Fibroblast of skin of left biceps (primary cell): ENCODE results near the gene AP3S2.
"Not testable (repeated sequence)": the region's sequence is repeated elsewhere in the genome, so short reads cannot be mapped to it uniquely, and the experiment has no call there.

Experiments used
- DNase-seq, 2 experiments: peaks; one replicate each; pipeline ENCODE4 v3.0.0-alpha.2; 2013; ENCODE audit warnings: low read depth in 2 of 2

Gene AP3S2

DNA sequence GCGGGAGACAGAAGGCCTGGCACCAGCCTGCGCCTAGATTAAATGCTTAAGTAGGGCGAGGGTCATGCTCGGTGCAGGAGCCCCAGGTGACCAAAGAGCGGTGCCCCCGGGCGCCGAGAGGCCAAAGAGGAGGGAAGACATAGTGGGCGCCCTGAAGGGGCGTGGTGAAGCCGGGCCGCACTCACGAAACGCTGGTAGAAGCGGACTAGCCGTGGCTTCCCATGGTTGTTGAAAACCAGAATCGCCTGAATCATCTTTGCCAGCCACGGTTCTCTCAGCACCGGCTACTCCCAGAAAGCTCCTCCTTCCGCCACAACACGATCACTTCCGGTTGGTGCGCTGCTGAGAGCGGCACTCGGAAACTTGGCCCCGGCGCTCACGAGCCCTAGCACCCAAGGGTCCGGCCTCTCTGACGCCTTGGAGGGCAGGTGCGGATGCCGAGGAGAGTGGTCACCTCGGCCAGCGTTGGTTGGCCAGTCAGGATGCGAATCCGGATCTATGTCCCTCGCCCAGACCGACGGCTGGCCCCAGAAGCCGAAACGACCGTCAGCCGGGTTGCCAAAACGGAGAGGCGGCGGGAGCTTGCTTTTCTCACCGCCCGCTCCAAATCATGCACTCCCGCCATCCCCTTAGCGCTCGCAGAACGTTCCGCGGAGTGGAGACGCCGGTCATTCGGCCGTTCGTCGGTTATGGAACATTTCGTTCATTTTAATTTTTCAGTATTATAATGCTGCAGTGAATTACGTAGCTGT, at the start of gene AP3S2:
AP3S2 (minus strand) TSS at position 299 of the 752 bp plus-strand sequence; CDS start at position 254, 45 bp downstream.
- DNase-seq = peak; percentile 78 to 80

DNA sequence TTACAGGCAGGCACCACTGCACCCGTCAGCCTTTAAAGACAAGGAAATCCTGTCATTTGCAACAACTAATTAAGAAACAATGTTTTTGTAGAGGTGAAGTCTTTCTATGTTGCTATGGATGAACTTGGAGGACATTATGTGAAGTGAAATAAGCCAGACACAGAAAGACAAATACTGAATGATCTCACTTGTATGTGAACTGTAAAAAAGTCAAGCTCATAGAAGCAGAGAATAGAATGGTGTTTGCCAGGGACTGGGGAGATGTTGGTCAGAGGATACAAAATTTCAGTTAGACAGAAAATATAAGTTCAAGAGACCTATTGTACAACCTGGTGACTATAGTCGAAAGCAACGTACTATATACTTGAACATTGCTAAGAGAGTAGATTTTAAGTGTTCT, 46.1 kb upstream of the AP3S2 start:
- no peak for DNase-seq

DNA sequence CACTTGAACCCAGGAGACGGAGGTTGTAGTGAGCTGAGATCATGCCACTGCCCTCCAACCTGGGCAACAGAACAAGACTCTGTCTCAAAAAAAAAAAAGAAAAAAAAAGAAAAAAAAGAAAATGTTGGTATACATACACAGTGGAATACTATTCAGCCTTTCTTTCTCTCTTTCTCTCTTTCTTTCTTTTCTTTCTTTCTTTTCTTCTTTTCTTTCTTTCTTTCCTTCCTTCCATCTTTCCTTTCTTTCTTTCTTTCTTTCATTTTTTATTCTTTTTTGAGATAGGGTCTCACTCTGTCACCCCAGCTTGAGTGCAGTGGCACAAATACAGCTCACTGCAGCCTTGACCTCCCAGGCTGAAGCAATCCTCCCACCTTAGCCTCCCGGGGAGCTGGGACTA, 45.6 kb upstream of the AP3S2 start:
- not testable (repeated sequence) for DNase-seq

DNA sequence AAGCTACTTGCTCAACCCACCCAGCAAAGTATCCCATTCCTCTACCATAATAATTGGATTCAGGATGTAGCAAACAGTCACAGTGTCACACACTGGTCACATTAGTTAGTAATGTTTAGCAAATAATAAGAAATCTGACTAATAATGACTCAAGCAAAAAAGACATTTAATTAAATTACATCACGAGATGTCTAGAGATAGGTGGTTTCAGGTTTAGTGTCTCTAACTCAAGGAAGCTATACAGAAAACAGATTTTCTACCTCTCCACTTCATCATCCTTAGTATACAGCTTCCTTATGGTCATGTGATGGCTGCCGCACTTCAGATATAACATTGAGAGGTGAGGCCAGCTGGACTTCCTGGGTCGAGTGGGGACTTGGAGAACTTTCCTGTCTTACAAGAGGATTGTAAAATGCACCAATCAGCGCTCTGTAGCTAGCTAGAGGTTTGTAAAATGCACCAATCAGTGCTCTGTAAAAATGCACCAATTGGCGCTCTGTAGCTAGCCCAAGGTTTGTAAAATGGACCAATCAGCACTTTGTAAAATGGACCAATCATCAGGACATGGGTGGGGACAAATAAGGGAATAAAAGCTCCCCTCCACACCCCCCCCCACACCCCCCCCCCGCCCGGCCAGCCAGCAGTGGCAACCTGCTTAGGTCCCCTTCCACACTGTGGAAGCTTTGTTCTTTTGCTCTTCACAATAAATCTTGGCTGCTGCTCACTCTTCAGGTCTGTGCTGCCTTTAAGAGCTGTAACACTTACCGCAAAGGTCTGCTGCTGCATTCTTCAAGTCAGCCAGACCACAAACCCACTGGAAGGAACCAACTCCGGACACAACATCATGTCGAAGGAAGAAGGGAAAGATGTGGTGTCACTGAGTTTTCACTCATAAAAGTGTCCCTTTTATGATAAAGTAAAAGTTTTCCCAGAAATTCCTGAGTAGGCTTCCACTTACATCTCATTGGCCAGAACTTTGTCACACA, 43.9 kb upstream of the AP3S2 start:
- DNase-seq = no peak

DNA sequence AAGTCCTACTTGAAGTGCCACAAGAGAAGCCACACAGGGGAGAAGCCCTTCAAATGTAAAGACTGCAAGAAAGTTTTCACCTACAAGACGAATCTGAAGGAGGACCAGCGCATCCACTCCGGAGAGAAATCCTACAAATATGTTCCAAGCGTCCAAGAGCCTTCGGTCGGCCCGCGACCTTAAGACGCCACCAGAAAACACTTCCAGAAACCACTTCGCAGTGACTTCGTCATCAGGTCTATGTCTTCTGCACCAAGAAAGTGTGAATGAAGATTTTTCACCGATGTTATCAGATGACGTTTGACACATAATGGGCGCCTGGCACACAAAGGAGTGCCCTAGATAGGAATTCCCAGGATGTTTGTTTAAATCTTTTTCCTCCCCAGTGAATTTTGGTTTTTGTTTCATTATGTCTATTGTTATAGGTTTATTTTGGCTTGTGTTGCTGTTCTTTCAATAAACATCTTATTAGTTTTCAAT, 43.0 kb upstream of the AP3S2 start:
- no peak for DNase-seq

DNA sequence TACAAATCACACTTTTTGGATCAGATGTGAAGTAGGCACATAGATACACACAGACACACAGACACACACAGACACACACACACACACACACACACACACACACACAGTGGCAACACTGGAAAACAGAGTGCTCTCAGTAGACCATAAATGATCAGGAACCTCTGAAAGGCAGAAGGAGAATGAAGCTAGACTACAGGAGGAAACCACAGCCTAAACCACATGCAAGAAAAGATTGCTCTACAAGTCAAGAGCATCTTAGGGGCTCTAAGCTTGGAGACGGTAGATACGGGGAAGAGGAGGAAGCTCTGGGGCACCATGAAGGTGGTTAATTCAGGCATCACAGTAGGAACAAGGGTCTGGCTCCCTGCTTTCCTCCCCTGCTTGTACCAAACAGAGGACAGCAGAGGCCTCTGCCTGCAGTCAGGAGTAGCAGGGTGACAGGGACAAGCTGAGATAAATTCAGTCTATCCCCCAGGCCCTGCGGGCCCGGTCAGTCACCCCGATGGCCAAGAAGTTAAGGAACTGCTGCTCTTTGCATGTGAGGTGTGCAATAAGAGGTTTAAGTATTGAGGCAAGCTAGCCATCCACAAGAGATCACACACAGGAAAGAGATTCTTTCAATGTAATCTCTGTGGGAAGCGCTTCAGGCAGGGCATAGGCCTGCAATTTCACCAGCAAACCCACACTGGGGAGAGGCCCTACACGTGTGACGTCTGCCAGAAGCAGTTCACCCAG, 42.4 kb upstream of the AP3S2 start:
- no peak for DNase-seq

DNA sequence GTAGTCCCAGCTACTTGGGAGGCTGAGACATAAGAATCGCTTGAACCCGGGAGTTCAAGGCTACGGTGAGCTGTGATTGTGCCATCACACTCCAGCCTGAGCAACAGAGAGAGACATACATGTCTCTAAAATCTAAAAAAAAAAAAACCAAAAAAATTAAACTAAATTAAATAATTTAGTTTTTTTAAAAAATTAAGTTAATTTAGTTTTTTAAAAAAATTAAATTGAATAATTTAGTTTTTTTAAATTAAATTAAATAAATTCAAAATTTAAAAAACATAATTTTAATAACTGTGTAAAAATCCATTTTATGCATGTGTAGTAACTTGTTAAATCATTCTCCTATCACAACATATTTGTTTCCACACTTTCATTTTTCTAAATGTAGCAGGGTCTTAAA, 39.1 kb upstream of the AP3S2 start:
- DNase-seq = no peak

DNA sequence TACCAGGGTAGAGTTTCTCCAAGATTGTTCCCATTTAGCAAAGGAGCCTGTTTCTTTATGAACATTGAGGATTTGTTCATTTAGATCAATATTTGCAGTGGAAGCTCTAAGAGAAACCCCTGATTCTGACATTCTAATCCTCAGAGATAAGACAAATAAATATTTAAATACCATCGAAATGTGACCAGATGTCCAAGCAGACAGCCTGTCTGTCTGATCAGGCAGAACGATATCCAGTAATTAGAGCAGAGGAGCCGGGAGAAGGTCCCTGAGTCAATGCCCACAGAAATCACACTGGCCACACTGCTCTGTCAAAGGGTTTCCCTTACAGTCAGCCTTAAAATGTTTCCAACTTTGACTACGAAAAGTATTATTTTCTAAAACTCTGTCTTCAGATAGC, 34.6 kb upstream of the AP3S2 start:
- DNase-seq = no peak

DNA sequence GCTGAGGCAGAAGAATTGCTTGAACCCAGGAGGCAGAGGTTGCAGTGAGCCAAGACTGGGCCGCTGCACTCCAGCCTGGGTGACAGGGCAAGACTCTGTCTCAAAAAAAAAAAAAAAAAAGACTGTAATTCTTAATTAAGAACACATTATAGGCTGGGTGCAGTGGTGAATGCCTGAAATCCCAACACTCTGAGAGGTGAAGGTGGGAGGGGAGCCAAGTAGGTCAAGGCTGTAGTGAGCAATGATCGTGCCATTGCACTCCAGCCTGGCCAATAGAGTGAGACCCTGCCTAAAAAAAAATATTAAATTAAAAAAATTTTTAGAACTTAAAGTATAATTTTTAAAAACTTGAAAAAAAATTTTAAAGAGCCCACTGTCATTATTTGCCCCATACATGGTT, 32.4 kb upstream of the AP3S2 start:
- DNase-seq = peak; percentile 17 to 20

DNA sequence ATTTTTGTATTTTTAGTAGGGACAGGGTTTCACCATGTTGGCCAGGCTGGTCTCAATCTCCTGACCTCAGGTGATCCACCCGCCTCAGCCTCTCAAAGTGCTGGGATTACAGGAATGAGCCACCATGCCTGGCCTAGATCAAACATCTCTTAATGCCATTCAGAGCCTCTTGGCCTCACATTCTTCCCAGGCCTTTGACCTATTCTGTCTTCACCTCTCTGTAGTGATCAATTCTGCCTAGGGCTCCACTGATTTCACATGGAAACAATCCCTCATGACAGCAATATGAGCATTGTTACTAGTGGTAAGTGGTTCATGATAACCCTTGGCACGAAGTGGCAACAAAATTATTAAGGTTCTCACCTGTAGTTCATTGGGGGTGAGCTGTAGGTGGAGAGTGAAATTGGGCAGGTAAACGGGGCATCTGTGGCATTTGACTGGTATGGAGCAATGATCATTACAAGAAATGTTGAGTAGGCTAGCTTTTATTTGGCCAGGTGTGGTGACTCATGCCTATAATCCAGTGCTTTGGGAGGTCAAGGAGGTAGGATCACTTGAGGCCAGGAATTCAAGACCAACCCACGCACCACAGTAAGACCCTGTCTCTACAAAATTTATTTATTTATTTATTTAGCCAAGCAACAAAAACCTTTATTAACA, 23.8 kb upstream of the AP3S2 start:
- DNase-seq = no peak

DNA sequence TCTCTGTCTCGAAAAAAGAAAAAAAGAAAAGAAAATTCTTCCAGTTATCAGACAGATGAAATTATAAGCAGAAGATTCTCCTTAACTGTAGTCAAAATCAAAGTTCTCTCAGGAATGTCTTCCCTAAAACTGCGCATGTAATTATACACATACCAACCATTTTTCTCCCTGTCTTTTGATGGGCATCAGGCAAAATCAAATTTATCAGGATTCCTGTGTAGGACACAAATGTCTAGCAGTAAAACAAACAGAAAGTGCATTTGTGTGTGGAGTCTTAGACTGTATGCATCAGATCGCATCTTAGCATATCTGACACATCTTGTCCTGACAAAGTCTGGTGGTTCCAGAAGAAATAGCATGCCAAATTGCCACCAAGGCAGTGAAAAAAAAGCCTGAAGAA, 22.9 kb upstream of the AP3S2 start:
- DNase-seq = no peak

DNA sequence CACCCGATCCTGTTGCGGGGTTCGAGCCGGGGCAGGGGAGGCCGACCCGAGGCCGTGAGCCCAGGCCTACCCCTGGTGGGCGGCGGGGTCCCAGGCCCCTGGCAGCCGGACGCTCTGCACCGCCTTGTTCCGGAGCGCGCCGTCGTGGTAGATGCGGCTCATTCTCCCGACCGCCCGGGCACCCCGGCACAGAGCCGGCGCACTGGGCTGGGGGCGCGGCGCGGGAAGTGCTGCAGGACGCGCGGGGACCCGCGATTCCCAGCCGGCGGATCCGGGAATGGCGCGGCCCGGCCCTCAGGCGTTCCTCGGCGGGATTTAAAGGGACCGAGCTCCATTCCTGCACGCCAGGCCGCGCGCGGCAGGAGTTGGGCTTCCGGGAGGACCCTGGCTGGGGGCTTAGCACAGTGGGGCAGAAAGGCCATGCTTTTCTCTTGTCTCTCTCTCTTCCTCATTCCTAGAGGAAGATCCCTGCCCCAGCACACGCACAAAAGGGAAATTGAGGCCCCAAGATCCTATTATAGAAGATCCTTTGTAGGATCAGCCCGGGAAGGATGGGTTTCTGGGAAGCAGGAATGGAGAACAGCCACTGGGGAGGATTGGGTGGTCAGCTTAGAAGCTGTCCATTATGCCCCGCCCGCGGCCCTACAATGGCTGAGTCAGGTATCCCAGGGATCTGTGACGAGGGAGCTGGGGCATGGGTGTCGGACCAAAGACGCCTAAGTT, 19.0 kb upstream of the AP3S2 start, which contains the start of gene ARPIN:
ARPIN (minus strand) TSS at position 279 of the 723 bp plus-strand sequence; CDS start at position 162, 117 bp downstream.
- DNase-seq = no peak

DNA sequence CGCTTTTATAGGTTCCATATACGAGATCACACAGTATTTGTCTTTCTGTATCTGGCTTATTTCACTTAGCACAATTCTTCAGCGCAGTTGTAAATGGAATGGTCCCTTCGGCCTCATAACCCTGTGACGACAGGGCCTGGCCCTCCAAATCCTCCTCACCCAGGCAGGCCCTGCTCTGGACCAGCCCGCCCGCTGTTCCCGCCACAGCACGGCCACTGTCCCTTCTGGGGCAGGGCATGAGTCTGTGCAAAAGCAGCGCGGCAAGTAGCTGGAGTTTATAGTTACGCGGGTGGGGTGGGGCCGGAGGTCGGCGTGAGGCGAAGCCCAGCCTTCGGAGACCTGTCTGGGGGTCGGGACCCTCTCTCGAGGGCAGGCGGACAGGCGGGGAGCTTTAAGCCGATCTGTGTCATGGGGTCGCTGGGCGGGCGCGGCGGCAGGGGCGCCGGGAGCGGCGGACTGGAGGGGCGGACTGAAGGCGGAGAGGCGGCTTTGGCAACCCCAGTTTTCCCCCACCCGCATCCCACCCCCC, 18.4 kb upstream of the AP3S2 start:
- no peak for DNase-seq

DNA sequence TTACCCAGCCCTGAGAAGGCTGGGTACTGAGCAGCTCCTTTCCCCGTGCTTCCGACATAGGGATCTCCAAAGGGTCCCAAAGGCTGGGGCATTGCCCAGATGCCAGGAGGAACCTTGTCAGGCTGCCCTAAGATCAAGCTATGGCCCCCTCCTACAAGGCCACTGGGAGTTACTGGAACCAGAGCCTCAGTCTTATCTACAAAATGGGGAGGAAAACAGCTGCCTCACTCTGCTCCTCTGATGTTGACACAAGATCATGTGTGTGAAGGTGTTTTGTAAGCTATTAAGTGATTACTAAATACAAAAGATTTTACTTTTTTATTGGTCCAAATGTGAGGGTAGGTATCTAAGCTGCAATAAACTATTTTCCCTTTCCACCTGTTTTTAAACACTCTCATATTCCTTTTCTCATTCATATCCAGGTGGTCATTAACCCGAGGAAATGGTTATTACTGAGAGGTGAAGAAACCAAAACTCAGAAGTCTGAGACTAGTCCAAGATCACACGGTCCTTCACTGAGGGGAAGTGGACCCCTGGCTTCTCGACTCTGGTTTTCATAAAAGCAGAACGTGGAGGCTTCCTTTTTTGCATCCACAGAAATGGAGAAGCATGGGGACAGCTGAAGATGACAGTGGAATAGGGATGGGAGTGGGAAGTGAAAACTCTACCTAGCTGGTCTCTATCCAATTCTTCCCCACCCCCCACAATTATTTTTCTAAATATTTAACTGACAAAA, 17.3 kb upstream of the AP3S2 start:
- no peak for DNase-seq

DNA sequence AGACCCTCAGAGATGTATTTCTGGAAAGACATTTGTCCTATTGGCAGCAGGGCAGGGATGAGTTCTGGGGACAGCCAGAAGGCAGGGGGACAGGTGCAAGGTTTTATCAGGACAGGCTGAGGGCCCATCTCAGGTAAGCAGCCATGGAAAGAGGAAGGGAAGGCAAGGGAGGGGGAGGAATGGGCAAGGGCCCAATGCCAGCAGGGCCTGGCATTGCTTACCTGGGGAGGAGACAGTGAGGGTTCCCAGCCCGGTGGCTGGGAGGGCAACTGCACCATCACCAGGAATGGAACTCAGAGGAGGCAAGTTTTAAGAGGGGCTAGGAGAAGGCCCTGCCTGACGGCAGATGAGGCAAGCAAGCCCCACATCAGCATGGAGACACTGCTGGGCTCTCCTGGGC, 15.8 kb upstream of the AP3S2 start:
- DNase-seq = no peak

DNA sequence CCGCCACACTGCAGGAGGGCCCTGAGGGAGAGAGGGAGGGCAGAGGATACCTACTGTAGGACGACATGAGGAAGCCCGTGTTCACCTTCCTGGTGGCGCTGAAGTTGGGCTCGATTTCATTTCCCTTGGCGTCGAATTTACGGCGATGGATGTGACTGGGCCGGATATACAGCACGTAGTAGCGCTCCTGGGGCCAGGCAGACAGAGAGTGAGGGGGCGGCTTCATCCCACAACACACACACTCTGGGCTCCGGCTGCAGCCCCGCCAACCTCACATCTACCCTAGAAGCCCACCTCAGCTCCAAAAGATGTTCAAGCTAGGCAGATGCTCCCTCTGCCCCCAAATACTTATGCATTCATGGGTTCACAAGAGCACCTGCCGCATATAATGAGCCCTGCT, 14.4 kb upstream of the AP3S2 start:
- no peak for DNase-seq

DNA sequence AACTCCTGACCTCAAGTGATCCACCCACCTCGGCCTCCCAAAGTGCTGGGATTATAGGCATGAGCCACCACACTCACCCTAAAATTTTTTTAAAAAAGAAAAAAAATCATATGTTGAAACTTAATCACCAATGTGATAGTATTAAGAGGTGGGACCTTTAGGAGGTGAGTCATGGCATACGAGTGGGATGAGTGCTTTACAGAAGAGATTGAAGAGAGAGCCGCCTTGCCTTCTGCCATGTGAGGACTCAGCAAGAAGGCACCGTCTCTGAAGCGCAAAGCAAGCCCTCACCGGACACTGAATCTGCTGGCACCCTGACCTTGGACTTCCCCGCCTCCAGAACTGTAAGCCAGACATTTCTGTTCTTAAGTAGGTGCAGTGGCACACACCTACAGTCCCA, 13.5 kb upstream of the AP3S2 start:
- no peak for DNase-seq

DNA sequence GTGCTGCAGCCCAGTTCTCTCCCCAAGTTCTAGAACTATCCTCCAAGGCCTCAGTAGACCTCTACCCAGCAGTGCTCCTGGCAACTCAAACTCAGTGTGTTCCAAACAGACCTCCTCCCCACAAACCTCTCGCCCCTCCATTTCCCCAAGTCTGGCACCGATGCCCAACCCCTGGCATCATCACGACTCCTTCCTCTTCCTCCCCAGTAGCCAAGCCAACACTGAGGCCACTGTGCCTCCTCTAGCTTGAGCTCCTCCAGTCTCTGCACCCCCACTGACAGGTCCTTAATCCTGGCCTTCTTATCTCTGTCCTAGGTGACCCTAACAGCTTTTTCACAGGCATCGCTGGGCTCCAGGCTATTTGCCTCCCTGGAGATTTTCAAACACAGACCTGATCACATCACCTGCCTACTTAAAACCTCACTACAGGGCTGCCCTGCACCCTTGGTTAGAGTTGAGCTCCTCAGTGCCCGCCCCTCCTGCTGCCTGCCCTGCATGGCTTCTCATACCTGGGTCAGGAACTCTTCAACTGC, 12.1 kb upstream of the AP3S2 start:
- DNase-seq = no peak

DNA sequence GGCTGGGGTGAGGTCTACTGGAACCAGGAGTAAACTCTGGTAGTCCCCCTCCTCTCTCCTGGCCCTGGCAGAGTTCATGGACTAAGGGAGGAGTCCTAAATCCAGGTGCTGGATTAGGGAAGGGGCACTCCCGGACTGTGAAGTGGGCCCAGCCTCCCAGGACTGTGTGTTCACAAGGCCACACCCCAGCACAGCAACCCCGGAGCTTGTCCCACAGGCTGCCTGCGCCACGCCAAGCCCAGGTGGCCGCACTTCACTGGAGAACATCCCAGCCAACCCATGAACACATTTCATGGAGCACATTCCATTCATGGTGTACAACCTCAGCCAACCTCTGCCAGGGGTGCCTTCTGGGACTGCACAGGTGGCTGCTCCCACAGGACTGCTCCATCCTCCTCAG, 10.7 kb upstream of the AP3S2 start:
- DNase-seq = no peak

DNA sequence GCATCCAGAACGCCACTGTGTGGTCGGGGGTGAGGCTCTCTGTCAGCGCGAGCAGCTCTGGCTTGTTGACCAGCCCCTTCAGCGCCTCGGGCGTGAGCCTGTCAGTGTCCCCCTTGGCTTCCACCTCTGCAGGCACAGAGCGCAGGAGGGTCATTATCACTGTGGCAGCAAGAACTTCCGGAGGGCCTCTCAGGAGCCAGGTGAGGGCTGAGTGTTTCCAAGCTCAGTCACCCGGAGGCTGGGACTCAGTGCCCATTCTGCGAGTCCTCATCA, 10.0 kb upstream of the AP3S2 start:
- no peak for DNase-seq
